Left cardiac atrium (tissue), 4 donors: Measurements from ENCODE around the gene UVRAG. TPM values are rescaled to one million over a fixed set of nuclear protein-coding genes. Genes with fewer than 3 reads are reported as not detected.
"Not testable (repeated sequence)": the region's sequence is repeated elsewhere in the genome, so short reads cannot be mapped to it uniquely, and the experiment has no call there.

Source experiments
- ATAC-seq, 2 donors: fragments of 200-7000 bp; cut with Tn5 transposase; one replicate each; pipeline ENCODE4 v1.9.1; 2020; ENCODE audit warnings: mild to moderate bottlenecking in 2 of 2, moderate library complexity in 2 of 2
- DNase-seq: peaks from one replicate; pipeline ENCODE4 v3.0.0-alpha.2; 2020
- intact Hi-C, 2 donors: fragments of 100-400 bp; cut with DNase I; formaldehyde crosslinking; loops; one replicate each; pipeline versions ENCODE4 v1.14.1 to v1.15.1; 2022 to 2023
- total RNA-seq, 2 donors: library from RNA; stranded (reverse); fragmentation: NEBNext Ultra II Directional; extraction: Animal tissue kit (Norgen Biotek cat#: 25700); gene quantifications; one replicate each; pipeline ENCODE4 v1.2.1, GENCODE V29; 2021
- donor health status: DM: no; HTN: yes; CAD: no.
- donor health status: DM: no; HTN: yes; CAD: no; lungs with severe emphysema.
- donor health status: DM: yes; HTN: yes; CAD: no.
- donor health status: Dilated cardiomyopathy.

The UVRAG gene
- total RNA-seq, 2 donors from 2014 or later = 13.9 to 17.7 TPM

DNA sequence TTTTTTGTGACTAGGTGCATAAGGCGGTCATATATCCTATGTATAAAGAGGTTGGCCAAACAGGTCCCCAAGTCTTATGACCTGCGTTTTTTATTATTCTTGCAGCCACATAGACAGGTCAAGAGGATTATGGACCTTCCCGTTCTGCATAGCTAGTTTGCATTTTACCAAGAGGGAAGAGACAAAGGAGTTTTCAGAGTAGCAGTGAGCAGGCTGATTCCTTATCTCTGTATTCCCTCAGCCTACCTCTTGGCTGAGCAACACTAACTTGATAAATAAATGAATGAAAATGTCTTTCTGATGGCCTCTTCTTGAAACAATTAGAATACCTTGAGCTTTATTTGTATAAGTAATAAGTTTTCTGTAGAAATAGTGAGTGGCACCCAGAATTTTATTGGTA, 210.8 kb downstream of the UVRAG start:
- ATAC-seq (no peak), DNase-seq (no peak)
- intact Hi-C loops = no loop called here

DNA sequence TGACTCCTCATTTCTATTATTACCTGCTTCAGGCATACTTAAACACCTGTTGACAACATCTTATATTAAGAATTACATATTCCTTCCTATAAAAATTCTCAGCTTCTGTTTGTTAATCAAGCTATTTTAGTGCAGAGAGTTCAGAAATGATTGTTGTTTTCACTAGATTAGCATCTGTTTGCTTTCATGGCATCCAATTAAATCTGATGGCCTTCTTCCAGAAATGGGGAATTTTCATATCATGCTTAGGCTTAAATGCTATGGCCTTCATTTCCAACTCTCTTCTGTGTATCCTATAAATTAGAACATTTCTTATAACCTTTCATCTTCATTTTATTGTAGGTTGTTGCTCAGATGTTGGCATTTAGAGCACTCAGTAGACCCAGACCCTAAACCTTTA, 211.3 kb downstream of the UVRAG start:
- no peak for ATAC-seq
- intact Hi-C loops = no loop called here
- DNase-seq = no peak

DNA sequence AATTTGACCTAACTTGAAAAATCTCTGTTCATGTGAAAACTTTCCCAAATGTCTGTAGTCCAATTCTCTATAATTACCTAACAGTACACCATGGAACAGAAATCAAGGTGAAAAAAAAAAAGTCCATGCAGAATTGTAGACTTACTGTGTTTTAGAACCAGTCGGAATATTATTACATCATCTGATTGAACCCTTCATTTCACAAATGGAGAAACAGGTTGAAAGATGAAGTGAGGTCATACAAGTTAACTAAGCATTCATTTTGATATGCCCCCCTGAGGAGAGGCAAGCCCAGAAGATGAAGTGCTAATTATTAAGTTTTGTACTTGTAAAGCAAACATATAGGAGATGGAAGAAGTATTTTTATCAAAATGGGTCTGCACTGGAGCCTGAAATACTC, 211.9 kb downstream of the UVRAG start:
- DNase-seq = no peak
- intact Hi-C loops = no loop called here
- no peak for ATAC-seq

DNA sequence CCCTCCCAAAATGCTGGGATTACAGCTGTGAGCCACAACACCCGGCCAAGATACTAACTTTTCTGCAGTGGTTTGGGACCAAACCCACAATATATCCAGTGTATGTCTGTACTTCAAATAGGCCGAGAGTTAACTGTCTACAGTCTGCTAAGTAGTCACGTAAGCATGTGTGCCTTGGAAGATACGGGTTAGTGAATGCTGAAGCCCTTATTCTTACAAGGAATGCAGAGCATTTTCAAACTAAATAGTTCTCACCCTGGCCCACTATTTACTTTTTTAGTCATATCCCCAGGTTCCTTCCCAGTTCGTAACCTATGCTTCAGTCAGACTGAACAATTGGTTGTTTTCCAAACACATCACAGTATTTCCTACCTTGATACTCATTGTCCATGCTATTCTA, 215.3 kb downstream of the UVRAG start:
- ATAC-seq (peak in 1 of 2 donors; percentile 46), DNase-seq (no peak)
- intact Hi-C loops = no loop called here

DNA sequence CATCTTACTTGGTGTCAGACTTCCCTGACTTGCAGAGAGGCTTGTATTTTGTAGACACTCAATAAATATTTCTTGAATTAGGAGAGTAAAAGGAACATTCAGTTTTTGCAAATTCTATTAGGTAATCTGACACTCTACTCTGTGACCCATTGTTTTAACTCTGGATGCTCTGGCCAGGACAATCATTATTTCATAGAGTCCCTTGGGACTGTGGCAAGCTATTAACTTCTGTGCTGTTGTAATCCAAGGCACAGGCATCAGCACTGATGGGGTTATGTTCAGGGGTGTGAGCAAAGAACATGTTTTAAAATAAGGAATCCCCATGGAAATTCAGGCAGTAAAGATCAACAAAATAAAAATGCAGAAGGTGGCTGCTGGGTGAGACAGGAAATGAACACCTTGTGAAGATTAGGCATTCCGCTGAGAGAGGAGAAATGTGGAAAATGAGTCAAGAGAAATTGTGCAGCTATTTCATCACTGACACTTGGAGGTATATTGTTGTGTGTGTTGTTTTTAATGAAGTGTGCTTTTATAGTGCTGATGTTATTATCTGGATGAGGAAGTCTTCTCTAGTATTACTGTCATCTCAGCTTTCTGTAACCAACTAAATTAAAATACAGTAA, 216.1 kb downstream of the UVRAG start:
- intact Hi-C loops = no loop called here
- peak in 1 of 2 donors; percentile 41 for ATAC-seq
- DNase-seq = no peak

DNA sequence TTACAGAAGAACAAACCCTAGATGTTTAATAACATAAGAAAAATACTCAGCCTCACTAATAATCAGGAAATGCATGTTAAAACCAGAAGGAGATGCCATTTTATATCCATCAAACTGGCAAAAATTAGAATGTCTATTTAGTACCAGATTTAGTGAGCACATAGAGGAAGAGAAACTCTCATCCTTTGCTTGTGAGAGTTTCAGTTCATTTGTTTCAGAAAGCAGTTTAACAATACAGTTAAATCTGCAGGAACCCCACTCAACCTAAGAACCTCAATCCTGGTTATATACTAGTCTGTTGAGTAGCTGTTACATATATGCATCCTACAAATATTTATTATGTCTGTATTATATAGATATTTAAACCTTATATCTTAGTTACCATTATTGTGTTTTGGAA, 218.7 kb downstream of the UVRAG start:
- intact Hi-C loops = no loop called here
- DNase-seq (no peak), ATAC-seq (no peak)

DNA sequence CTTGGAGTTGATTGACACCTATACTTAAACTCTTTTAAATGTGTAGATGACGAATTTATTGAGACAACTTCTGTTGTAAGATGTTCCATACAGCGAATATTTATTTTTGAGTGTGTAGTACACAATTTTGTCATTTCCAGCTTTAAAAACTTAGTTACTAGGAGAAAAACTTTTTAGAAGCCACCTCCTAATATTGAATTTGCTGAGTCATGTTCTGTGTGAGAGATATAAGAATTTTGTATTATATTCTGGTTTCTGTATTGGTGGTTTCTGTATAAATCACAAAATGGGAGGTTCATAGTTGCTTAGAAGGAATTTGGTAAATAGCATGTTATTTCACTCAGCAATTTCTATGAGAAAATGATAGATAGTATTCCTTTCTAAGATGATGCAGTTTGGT, 220.0 kb downstream of the UVRAG start:
- intact Hi-C loops = no loop called here
- ATAC-seq (no peak), DNase-seq (no peak)

DNA sequence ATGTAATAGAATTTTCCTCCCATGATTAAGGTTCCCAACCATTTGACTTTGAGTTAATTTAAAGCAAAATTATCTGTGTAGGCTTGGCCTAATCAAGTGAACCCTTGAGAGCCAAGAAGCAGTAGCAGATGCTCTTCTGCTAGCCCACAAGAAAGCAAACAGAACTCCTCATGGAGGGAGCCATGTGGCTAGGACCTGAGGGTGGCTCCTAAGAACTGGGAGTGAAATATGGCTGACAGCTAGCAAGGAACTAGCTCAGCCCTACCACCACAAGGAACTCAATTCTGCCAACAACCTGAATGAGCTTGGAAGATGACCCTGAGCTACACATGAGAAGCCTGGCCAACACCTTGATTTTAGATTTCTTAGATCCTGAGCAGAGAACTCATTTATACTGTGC, 223.6 kb downstream of the UVRAG start:
- ATAC-seq (no peak), DNase-seq (no peak)
- intact Hi-C loops = no loop called here

DNA sequence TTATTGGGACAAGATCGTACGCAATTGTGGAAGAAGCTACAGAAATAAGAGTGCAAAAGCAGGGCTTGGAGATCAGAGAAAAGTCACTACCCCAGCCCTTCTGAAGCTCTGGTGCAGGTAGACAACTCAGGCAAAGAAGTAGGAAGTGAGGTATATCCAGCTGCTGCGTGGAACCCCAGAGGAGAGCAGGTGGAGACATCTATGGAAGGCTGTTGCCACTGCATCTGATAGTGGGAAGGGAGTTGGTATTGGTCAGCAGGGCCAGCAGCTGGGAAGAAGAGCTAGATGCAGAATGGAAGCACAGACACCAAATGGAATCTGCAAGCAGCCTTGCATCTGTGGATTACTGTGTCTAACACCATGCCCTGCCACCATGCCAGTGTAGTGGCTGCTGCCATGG, 226.2 kb downstream of the UVRAG start:
- DNase-seq = no peak
- intact Hi-C loops = no loop called here
- no peak for ATAC-seq

DNA sequence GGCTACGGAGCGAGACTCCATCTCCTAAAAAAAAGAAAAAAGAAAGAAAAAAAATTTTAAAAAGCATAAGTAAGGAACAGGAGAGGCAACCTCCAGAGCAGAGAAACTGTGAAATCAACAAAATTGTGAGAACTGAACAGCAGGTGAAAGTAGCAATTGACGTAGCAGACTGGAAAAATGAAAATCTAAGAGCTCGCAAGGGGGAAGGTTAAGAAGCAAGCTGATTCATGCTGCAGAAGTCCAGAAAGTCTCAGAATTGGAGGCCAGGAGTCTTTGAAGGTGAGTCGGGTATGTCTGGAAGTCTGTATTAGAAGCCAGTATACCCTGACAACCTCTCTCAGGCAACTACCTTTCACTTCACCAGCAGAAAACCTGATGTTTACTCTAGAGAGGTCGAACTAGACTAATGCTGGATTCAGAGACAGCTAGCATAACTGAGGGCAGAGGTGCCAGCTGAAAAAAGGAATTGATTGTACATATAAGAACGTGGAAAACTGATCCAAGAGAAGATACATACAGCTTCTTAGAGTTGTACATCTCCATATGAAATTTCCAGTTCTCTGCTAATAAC, 229.8 kb downstream of the UVRAG start:
- DNase-seq (no peak), ATAC-seq (no peak)
- intact Hi-C loops = no loop called here

DNA sequence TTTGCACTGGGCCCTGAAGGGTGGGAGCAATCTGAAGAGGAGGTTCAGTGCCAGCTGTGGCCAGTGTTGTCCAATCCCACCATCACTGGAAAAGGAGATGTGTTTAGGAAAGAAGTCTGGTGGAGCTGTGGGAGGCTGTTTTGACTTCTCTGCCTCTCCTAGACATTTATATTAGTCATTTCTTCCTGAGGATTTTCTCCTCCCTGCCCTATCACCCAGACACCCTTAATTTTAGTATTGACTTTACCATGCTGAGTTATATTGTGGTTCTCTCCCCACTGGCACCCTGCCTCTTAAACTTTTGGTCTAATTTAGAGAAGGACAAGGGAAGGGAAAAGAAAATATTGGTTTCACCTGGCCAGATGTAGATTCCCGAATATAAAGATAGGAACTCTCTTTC, 232.2 kb downstream of the UVRAG start:
- intact Hi-C loops = no loop called here
- ATAC-seq (no peak), DNase-seq (no peak)

DNA sequence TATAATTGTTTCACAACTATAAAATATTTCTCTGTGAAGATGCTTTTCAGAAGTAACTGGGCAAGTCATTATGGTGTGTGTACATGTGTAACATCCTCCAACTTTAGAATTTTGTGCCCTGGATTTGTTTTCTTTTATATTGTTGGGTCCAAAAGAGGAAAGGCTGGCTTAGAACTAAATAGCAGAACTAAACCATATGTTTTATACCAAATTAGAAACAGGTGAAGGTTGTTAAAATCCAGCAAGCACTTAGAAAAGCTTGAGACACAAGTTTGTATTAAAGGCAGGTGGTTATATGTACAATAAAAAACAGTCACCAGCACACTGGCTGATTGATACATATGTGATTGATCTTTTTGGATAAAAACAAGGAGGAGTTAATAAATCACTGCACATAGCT, 232.8 kb downstream of the UVRAG start:
- intact Hi-C loops = no loop called here
- no peak for DNase-seq
- ATAC-seq = no peak

DNA sequence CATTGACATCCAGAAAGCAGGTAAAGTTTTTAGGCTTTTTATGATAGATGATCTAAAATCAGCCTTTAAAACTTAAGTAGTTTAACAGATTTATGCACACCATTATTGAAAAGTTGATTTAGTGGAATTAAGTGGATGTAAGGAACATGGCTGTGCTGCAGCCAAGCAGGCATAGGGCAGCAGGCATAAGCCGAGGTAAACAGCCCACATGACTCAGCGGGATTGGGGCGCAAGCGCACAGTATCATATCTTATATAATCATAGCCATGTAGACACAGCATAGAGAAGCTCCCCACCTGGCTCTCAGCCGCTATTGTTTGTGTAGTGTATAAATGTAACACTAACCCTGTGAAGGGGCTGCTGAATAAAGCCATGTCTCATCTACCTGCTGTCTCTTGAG, 233.8 kb downstream of the UVRAG start:
- intact Hi-C loops = no loop called here
- ATAC-seq (no peak), DNase-seq (no peak)

DNA sequence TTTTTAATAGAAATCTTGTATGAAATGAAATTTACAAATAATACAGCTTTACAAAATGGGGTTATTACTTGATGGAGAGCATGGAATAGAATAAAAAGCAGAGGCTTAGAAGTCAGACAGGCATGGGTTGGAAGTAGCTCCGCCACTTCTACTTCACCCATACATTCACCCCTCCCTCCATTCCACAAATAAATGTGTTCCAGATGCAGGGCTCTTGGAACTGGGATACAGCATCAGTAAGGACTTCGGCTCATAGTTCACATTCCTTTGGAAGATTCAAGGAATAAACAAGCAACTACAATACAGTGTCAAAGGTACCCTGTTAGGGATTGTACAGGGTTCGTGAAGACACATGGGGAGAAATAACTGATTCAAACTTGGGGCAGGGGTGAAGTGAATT, 234.5 kb downstream of the UVRAG start:
- ATAC-seq (no peak), DNase-seq (no peak)
- intact Hi-C loops = no loop called here

DNA sequence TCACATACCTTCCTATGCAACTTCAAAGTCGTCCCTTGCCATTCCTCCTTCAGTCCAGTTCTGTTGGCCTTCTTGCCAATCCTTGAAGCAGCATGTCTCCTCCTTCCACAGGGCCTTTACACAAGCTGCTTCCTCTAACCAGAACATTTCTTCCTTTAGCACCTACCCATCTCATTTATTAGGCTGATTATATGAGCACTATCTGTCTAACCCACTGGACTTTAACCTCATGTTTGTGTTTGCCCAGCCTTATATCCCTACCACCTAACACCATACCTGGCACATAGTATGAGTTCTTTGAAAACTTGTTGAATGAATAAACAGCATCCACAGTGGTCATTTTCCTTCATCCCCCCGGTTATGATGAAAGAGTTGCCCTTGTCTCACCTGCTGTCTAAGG, 236.9 kb downstream of the UVRAG start:
- intact Hi-C loops = no loop called here
- ATAC-seq (no peak), DNase-seq (no peak)

DNA sequence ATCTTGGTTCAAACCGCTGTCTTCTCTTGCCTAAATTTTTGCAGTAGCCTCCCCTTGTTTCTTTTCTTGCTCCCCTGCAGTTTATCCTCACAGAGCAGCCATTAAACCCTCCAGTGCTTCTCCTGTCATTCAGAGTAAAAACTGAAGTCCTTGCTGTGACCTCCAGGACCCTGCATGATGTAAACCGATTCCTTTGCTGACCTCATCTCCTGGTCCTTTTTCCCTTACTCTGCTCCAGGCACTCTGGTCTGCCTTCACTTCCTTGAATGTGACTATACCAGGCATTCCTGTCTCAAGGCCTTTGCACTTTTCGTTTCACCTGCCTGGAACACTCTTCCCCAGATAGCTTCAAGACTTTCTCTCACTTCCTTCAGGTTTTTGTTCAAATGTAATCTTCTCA, 239.3 kb downstream of the UVRAG start:
- intact Hi-C loops = no loop called here
- no peak for ATAC-seq

DNA sequence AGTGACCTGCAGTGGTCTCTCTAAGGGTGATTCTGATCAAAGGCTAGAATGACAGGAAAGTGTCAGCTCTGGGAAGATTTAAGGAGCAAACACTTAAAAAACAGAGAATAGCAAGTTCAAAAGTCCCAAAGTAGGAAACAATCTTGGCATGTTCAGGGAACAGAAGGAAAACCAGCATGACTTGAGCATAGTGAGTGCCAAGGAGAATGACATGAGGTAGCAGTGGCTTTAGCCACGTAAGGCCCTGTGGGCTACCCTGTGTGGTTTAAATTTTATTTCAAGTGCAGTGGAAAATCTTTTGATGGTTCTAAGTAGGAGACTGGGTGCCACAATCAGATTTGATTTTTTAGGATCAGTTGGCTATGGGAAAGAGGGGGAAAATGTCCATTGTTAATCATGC, 241.9 kb downstream of the UVRAG start:
- intact Hi-C loops = no loop called here
- ATAC-seq = no peak
- no peak for DNase-seq

More for the DNA sequence above, 239.3 kb downstream of the UVRAG start:
- no peak for DNase-seq

DNA sequence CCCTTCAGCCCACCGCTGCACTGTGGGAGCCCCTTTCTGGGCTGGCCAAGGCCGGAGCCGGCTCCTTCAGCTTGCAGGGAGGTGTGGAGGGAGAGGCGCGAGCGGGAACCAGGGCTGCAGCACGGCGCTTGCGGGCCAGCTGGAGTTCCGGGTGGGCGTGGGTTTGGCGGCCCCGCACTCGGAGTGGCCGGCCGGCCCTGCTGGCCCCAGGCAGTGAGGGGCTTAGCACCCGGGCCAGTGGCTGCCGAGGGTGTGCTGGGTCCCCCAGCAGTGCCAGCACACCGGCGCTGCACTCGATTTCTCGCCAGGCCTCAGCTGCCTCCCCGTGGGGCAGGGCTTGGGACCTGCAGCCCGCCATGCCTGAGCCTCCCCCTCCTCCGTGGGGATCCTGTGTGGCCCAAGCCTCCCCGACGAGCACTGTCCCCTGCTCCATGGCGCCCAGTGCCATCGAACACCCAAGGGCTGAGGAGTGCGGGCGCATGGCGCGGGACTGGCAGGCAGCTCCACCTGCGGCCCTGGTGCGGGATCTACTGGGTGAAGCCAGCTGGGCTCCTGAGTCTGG, 245.5 kb downstream of the UVRAG start:
- intact Hi-C loops, DNase-seq, ATAC-seq: not testable (repeated sequence)

DNA sequence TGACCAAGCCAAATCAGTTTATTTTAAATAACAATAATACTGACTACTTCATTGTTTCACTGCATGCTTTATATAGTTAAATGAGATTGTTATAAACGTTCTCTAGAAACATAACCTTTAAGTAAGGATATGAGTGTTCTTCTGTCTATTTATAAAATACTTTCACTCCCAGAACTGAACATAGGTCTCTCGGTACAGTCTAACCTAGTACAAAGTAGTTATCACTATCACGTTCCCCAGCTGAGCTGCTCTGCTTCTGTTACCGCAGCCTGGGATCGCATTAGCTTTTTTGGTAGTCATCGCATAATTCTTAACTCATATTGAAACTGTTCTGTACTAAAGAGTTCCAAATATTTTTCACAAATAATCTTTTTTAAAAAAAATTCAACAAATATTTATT, 247.7 kb downstream of the UVRAG start:
- DNase-seq = no peak
- ATAC-seq = no peak
- intact Hi-C loops = no loop called here

DNA sequence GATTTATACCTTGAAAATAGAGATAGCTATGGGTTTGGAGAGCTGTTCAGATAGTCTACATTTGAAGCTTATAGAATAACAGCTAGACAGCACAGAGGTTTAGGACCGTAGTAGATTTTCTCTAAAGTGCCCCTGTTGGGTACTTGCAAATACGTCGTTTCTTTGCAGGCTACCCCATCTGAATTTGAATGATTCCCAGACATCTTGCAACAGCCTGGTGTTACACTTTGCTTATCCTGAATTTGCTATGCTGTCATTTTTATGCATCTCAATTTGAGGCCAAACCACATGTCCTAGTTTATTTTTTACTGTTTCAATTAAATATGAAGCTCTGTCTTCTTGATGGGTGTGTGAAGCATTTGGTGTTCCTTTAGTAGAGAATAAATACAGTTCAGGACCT, 249.2 kb downstream of the UVRAG start:
- intact Hi-C loops = no loop called here
- DNase-seq (no peak), ATAC-seq (no peak)

DNA sequence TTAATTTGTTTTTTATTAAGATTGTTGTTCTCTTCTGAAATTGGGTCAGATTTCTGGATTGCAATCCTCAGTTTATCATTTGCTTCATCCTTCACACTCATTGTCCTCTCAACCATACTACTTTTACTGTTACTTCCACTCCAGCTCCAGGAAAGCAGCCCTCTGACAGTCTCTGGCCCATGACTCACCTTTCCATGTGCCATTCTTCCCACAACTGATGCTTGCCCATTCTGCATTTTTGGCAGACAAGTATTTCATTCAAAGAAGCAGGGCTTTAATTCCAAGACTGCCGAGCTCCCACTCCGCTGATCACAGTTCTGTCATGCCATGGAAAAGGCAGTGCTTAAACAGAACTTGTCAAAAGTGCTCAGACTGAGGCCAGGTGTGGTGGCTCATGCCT, 252.1 kb downstream of the UVRAG start:
- no peak for ATAC-seq

More for the DNA sequence above, 252.1 kb downstream of the UVRAG start:
- DNase-seq = no peak
- intact Hi-C loops = no loop called here
